Tibial nerve (tissue), 4 donors: ENCODE data around the gene CNIH3. TPM values are rescaled to one million over a fixed set of nuclear protein-coding genes. Genes with fewer than 3 reads are reported as not detected.

Experiments used
- DNase-seq, 2 donors: peaks; one replicate each; pipeline ENCODE4 v3.0.0-alpha.2; 2019; ENCODE audit warnings: low spot score in 2 of 2
- H3K27ac ChIP-seq, 4 donors: fragments of 200-600 bp; sonication (generic) in 3 of 4; one replicate each; pipeline ENCODE4 v1.5.1; 2017 to 2019; ENCODE audit warnings: mild to moderate bottlenecking in 1 of 4
- H3K27me3 ChIP-seq, 2 donors: fragments of 200-600 bp; sonication (generic) in 1 of 2; one replicate each; pipeline versions ENCODE4 v1.5.1 to v1.6.0; 2017 to 2019
- H3K36me3 ChIP-seq, 3 donors: fragments of 200-600 bp; sonication (generic); one replicate each; pipeline ENCODE4 v1.5.1; 2018 to 2019
- H3K4me1 ChIP-seq, 4 donors: fragments of 200-600 bp; sonication (generic) in 3 of 4; one replicate each; pipeline ENCODE4 v1.5.1; 2017 to 2019
- H3K4me3 ChIP-seq, 4 donors: fragments of 200-600 bp; sonication (generic) in 3 of 4; one replicate each; pipeline ENCODE4 v1.5.1; 2017 to 2019; ENCODE audit warnings: mild to moderate bottlenecking in 1 of 4, moderate library complexity in 1 of 4
- H3K9me3 ChIP-seq, 4 donors: fragments of 200-600 bp; sonication (generic) in 3 of 4; one replicate each; pipeline ENCODE4 v1.5.1; 2017 to 2019
- EP300 ChIP-seq, 2 donors: sonication (generic); formaldehyde crosslinking; IDR thresholded peaks; one replicate each; pipeline ENCODE4 v1.6.1; 2017; ENCODE audit warnings: antibody characterized with exemption in 2 of 2, mild to moderate bottlenecking in 1 of 2
- POLR2A ChIP-seq, 2 donors: fragments of 450-650 bp; IDR thresholded peaks; one replicate each; pipeline ENCODE4 v1.6.1; 2017; ENCODE audit warnings: antibody characterized with exemption in 2 of 2, mild to moderate bottlenecking in 2 of 2, moderate library complexity in 2 of 2
- total RNA-seq, 4 donors: library from RNA; depleted of rRNA; stranded (reverse); fragments of >200 nt; gene quantifications; one replicate each; pipeline ENCODE4 v1.1.0, GENCODE V29; 2016
- TF ChIP-seq, protein P1 (sequence below), 5 experiments: fragments of 200-600 bp in 3 of 5; fragments of 450-650 bp in 2 of 5; sonication (generic) in 3 of 5; IDR thresholded peaks; one replicate each; pipeline ENCODE4 v1.5.1; 2016 to 2019; ENCODE audit warnings: antibody characterized with exemption in 5 of 5, mild to moderate bottlenecking in 3 of 5, moderate library complexity in 2 of 5

Gene CNIH3
- total RNA-seq, 4 donors from 2014 or later: 1.8 to 7.6 (median 4.7) TPM

DNA sequence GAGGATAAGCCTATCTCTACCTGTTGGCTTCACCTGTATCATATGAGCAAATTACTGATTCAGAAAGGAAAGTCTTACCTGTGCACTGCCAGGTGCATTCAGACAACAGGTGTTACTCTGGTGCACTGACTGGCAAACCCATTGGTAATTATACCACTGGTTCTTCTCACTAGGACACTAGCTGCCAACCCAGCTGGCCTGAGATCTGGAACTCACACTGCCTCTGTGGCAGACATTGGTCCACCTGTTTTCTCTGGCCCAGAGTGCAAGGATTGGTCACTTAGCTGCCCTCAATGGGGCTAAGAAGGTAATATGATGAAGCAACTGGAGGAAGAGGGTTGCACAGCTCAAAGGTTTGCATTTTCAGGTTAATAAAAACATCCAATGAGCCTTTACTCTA lies 173.2 kb downstream of the CNIH3 start:
- Histone ChIP-seq H3K9me3 (no peaks in the 10 kb centered on the region), H3K36me3 (no peaks in the 10 kb centered on the region), H3K4me1 (no peaks in the 10 kb centered on the region), H3K27ac (no peak overlapping the region), H3K27me3 (no peaks in the 10 kb centered on the region), H3K4me3 (no peak overlapping the region)
- no peak for DNase-seq
- TF ChIP-seq, protein P1, sequence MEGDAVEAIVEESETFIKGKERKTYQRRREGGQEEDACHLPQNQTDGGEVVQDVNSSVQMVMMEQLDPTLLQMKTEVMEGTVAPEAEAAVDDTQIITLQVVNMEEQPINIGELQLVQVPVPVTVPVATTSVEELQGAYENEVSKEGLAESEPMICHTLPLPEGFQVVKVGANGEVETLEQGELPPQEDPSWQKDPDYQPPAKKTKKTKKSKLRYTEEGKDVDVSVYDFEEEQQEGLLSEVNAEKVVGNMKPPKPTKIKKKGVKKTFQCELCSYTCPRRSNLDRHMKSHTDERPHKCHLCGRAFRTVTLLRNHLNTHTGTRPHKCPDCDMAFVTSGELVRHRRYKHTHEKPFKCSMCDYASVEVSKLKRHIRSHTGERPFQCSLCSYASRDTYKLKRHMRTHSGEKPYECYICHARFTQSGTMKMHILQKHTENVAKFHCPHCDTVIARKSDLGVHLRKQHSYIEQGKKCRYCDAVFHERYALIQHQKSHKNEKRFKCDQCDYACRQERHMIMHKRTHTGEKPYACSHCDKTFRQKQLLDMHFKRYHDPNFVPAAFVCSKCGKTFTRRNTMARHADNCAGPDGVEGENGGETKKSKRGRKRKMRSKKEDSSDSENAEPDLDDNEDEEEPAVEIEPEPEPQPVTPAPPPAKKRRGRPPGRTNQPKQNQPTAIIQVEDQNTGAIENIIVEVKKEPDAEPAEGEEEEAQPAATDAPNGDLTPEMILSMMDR (IDR thresholded peaks at IDR 0.05): no peak
- TF ChIP-seq POLR2A (IDR thresholded peaks at IDR 0.05): no peak
- TF ChIP-seq EP300 (IDR thresholded peaks at IDR 0.05): no peak

Other genes with a start within 250 kb of the CNIH3 start
- gene WDR26, start 181.5 kb upstream of the CNIH3 start, total RNA-seq: 10 to 100 TPM; 61.5 to 78.7 (median 71.9) TPM